Smooth muscle cell of bladder (primary cell): Measurements from ENCODE around the gene GGA1. TPM values are rescaled to one million over a fixed set of nuclear protein-coding genes. Genes with fewer than 3 reads are reported as not detected.

Experiments
- total RNA-seq: library from RNA; depleted of rRNA; stranded (reverse); fragments of >200 nt; gene quantifications from 2 replicates; pipeline ENCODE4 v1.2.3, GENCODE V29; 2014

GGA1 gene, protein sequence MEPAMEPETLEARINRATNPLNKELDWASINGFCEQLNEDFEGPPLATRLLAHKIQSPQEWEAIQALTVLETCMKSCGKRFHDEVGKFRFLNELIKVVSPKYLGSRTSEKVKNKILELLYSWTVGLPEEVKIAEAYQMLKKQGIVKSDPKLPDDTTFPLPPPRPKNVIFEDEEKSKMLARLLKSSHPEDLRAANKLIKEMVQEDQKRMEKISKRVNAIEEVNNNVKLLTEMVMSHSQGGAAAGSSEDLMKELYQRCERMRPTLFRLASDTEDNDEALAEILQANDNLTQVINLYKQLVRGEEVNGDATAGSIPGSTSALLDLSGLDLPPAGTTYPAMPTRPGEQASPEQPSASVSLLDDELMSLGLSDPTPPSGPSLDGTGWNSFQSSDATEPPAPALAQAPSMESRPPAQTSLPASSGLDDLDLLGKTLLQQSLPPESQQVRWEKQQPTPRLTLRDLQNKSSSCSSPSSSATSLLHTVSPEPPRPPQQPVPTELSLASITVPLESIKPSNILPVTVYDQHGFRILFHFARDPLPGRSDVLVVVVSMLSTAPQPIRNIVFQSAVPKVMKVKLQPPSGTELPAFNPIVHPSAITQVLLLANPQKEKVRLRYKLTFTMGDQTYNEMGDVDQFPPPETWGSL
- 28.2 and 30.1 TPM in 2 replicates for total RNA-seq

GRCh38 chr22:37608477-37609239, at the start of gene GGA1:
TSS of gene GGA1 (plus strand) at chr22:37608834. CDS start at chr22:37608861, 27 bp downstream.

GRCh38 chr22:37559901-37560607, 48.6 kb upstream of the GGA1 start, which contains the start of gene CDC42EP1:
TSS of gene CDC42EP1 (plus strand) at chr22:37560480. CDS start at chr22:37566350, 5,870 bp downstream.

DNA sequence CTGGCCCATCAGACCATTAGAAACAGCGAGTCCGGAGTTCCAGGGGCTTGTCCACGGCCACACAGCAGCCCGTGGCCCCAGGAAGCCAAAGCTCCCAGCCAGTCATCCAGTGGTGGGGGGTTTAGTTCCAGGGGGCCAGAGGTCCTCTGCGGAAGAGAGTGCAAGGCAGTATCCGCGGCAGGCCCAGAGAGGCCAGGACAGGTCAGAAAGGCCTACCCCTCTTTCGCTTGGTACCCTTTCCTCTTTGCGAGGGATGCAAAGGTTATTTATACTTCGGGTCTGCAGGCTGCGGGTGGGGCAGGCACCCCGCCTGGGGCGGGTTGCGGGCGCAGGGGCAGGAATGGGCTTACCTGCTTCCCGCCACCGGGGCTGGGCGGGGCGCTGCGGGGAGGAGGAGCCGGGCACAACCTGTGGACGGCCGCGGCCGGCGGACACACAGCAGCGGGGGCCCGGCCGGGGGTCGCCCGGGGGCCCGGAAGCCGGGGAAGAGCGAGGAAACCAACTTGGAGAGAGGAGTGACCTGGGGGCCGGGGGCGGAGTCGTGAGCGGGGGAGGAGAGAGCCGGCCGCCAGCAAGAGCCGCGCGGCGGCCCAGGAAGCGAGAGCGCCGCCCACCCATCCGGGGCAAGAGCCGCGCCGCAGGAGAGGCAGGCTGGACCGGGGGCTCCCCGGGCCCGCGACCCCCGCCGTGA, 30.6 kb downstream of the GGA1 start, which contains the start of gene SH3BP1:
TSS of gene SH3BP1 (plus strand) at position 600 of the 691 bp plus-strand sequence. CDS start 119 bp downstream, outside the sequence.

DNA sequence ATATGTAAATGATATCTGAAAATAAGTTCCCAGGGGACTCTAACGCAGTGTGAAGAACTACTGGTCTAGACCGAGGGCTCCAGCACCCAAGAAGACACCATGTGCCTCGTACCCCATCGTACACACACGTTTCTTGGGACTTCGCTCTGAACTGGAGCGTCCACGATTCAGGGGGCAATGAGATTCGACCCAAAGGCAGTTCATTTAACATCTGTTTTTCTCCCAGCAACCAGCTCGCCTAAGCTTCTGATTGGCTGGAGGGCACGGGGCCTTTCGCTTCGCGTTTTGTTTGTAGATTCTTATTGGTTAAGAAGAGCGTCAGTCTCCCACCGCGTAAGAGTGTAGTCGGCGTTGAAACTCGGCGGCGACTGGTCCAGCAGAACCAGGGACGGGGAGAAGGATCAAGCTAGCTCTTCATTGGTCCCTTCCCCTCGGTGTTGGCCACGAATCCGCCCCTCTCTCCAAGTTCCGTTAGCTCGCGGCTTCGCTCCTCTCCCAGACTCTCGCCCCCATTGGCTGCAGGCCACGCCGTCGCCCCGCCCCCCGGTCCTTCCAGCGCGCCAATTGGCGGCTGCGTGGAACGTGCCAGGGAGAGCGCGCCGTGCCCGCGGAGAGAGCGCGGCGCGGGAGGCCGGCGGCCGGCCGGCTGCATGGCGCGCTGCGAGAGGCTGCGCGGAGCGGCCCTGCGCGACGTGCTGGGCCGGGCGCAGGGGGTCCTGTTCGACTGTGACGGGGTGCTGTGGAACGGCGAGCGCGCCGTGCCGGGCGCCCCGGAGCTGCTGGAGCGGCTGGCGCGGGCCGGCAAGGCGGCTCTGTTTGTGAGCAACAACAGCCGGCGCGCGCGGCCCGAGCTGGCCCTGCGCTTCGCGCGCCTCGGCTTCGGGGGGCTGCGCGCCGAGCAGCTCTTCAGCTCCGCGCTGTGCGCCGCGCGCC, 49.8 kb downstream of the GGA1 start, which contains the start of gene PDXP:
TSS of gene PDXP (plus strand) at position 591 of the 933 bp plus-strand sequence. CDS start at position 651, 60 bp downstream.

GRCh38 chr22:37674951-37675929, 66.6 kb downstream of the GGA1 start, which contains the start of gene LGALS1:
TSS of gene LGALS1 (plus strand) at chr22:37675636. CDS start at chr22:37675703, 67 bp downstream.

Other genes with a start within 250 kb of the GGA1 start
- 0.28 and 0.37 TPM in 2 replicates for gene ELFN2, start 181.4 kb upstream of the GGA1 start, total RNA-seq
- gene MFNG, start 122.5 kb upstream of the GGA1 start, total RNA-seq = 0.09 and 0.14 TPM in 2 replicates
- gene CARD10, start 89.4 kb upstream of the GGA1 start, total RNA-seq = 1.1 and 1.5 TPM in 2 replicates
- gene CDC42EP1, start 48.4 kb upstream of the GGA1 start, total RNA-seq = 7.0 and 10.5 TPM in 2 replicates
- not detected in 2 replicates for gene LGALS2, start 28.7 kb upstream of the GGA1 start, total RNA-seq
- 4.7 and 5.7 TPM in 2 replicates for gene SH3BP1, start 30.8 kb downstream of the GGA1 start, total RNA-seq
- 3.6 and 6.7 TPM in 2 replicates for gene PDXP, start 49.9 kb downstream of the GGA1 start, total RNA-seq
- gene LGALS1, start 66.8 kb downstream of the GGA1 start, total RNA-seq = 9,331 and 14,244 TPM in 2 replicates
- 16.8 and 19.4 TPM in 2 replicates for gene NOL12, start 77.5 kb downstream of the GGA1 start, total RNA-seq
- gene TRIOBP, start 88.2 kb downstream of the GGA1 start, total RNA-seq = 118 and 127 TPM in 2 replicates
- 33.9 and 40.1 TPM in 2 replicates for gene GCAT, start 199.1 kb downstream of the GGA1 start, total RNA-seq
- gene GALR3, start 214.5 kb downstream of the GGA1 start, total RNA-seq = 0.14 TPM in 1 of 2 replicates, not detected in the other
- 14.8 and 17.4 TPM in 2 replicates for gene ANKRD54, start 235.5 kb downstream of the GGA1 start, total RNA-seq
- gene EIF3L, start 240.6 kb downstream of the GGA1 start, total RNA-seq = 309 and 357 TPM in 2 replicates